AG04450 (cell line): ENCODE measurements around the gene CEP72. TPM values are rescaled to one million over a fixed set of nuclear protein-coding genes. Genes with fewer than 3 reads are reported as not detected.

Experiments used
- CTCF ChIA-PET: fragments of 300-600, 350-600 bp; formaldehyde crosslinking; extraction: SDS; loops from one replicate; lab custom pipeline; 2022; ENCODE audit warnings: antibody characterized with exemption, inconsistent platforms; lab: Charles Lee
- POLR2A ChIA-PET: fragments of 350-600 bp; formaldehyde crosslinking; extraction: SDS; loops from one replicate; lab custom pipeline; 2021; ENCODE audit warnings: antibody characterized with exemption, inconsistent platforms; lab: Yijun Ruan, JAX
- DNase-seq: peaks from one replicate; pipeline ENCODE4 v3.0.0-alpha.2; 2011; ENCODE audit warnings: low read depth, low spot score
- H3K27ac ChIP-seq: one replicate; pipeline ENCODE4 v1.5.1; 2012; ENCODE audit warnings: low read depth, low read length, control low read depth
- H3K27me3 ChIP-seq: one replicate; pipeline ENCODE4 v1.6.0; 2012; ENCODE audit warnings: low read length; ENCODE audit not compliant: control insufficient read depth, insufficient read depth
- H3K4me3 ChIP-seq: 2 replicates; pipeline ENCODE4 v1.5.1; 2011; ENCODE audit warnings: mild to moderate bottlenecking, low read depth, low read length, control low read depth
- H3K9me3 ChIP-seq: 2 replicates; pipeline ENCODE4 v1.5.1; 2012; ENCODE audit warnings: low read length; ENCODE audit not compliant: control insufficient read depth, insufficient read depth
- polyA plus RNA-seq: library from polyadenylated mRNA; depleted of rRNA; stranded (reverse); fragments of >200 nt; gene quantifications from 2 replicates; pipeline ENCODE4 v1.2.3, GENCODE V29; 2011
- TF ChIP-seq, protein P1 (sequence below): IDR thresholded peaks from 2 replicates; pipeline ENCODE4 v1.5.1; 2011; ENCODE audit warnings: low read depth, low read length, control low read depth, inconsistent platforms

CEP72 gene
- polyA plus RNA-seq, 1 experiment: 0.66 TPM

DNA sequence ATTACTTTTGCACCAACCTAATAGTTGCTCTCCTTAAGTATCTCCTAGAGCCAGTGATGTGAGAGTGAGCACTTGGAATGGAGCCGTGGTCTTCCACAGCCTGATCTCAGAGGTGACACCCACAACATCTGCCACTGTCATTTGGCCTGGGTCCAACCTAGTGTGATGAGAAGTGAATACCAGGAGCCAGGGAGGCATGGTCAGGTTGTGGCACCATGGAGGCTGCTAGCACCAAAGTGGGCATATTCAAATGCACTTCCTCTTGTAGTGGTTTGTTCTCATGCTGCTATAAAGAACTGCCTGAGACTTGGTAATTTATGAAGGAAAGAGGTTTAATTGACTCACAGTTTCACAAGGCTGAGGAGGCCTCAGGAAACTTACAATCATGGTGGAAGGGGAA, 22.6 kb upstream of the CEP72 start:
- DNase-seq: no peak
- TF ChIP-seq, protein P1, sequence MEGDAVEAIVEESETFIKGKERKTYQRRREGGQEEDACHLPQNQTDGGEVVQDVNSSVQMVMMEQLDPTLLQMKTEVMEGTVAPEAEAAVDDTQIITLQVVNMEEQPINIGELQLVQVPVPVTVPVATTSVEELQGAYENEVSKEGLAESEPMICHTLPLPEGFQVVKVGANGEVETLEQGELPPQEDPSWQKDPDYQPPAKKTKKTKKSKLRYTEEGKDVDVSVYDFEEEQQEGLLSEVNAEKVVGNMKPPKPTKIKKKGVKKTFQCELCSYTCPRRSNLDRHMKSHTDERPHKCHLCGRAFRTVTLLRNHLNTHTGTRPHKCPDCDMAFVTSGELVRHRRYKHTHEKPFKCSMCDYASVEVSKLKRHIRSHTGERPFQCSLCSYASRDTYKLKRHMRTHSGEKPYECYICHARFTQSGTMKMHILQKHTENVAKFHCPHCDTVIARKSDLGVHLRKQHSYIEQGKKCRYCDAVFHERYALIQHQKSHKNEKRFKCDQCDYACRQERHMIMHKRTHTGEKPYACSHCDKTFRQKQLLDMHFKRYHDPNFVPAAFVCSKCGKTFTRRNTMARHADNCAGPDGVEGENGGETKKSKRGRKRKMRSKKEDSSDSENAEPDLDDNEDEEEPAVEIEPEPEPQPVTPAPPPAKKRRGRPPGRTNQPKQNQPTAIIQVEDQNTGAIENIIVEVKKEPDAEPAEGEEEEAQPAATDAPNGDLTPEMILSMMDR: no peak
- POLR2A ChIA-PET: no interaction called here
- Histone ChIP-seq H3K4me3 (no peak overlapping the region), H3K9me3 (no peaks in the 10 kb centered on the region), H3K27me3 (peaks cover 33% of the 10 kb centered on the region), H3K27ac (no peak overlapping the region)
- CTCF ChIA-PET: no interaction called here

DNA sequence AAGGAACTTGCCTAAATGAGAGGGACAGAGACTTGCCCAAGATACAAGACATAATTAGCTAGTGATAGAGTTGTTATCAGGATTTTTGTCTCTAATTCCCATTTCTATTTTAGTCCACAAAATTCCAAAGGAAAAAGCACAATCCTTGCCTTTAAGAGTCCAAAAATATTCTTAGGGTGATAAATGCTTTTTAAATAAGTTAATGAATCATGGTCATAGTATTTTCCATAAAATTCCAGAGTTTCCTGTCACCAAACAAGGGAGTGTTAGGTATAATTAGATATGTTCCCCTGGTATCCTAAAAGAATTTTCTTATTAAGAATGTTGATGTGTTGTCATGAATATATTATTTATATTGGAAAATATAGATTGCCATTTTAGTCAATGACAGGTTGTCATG, 21.8 kb upstream of the CEP72 start:
- ChIA-PET POLR2A (no interaction called here), CTCF (no interaction called here)
- TF ChIP-seq, protein P1: no peak
- Histone ChIP-seq H3K27me3 (peaks cover 38% of the 10 kb centered on the region), H3K9me3 (no peaks in the 10 kb centered on the region), H3K27ac (no peak overlapping the region), H3K4me3 (no peak overlapping the region)
- DNase-seq: no peak

DNA sequence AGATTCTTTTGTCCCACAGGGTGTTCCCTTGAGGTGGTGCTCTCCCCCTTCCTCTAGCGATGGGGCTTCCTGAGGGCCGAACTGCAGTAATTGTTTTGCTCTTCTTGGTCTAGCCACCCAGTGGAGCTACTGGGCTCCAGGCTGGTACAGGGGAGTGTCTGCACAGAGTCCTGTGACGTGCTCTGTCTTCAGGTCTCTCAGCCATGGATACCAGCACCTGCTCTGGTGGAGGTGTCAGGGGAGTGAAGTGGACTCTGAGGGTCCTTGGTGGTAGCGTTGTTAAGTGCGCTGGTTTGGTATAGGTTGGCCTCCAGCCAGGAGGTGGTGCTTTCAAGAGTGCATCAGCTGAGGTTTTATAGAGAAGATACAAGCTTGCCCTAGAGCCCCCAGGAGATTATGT, 20.4 kb upstream of the CEP72 start:
- TF ChIP-seq, protein P1: no peak
- no peak for DNase-seq
- CTCF ChIA-PET: no interaction called here
- POLR2A ChIA-PET: no interaction called here
- Histone ChIP-seq H3K9me3 (no peaks in the 10 kb centered on the region), H3K27ac (no peak overlapping the region), H3K27me3 (peaks cover 49% of the 10 kb centered on the region), H3K4me3 (no peak overlapping the region)

DNA sequence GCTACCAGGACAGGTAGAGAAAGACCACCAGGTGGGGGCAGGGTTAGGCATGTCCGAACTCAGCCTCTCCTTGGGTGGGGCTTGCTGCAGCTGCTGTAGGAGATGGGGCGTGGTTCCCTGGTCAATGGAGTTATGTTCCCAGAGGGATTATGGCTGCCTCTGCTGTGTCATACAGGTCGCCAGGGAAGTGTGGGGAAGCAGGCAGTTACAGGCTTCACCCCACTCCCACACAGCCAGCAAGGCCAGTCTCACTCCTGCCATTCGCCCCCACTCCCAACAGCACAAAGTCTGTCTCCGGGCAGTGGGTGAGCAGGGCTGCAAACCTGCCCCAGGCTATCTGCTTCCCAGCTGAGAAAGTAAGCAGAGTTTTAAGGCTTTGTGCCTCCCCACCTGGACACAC, 20.0 kb upstream of the CEP72 start:
- TF ChIP-seq, protein P1: no peak
- no peak for DNase-seq
- H3K27me3 ChIP-seq: peaks cover 50% of the 10 kb centered on the region
- ChIA-PET CTCF (no interaction called here), POLR2A (no interaction called here)
- H3K27ac ChIP-seq: no peak overlapping the region
- no peak overlapping the region for H3K4me3 ChIP-seq
- no peaks in the 10 kb centered on the region for H3K9me3 ChIP-seq

DNA sequence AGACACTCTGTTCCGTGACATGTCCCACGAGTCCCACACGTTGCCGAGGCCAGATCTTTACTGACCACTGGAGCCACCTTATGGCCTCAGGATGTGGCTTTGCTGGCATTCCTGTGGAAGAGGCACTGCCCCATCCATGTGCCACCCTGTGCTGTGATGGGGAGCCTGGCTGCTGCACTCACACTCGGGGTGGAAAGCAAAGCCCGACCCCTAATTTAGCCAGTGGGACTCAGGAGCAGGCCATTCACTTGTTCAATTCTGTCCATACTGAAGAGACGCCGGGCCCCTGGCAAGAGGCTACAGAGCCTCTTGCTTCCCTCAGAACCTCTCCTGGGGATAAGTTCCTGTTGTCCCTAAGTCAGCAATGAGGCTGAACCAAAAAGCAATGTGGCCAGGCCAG, 18.6 kb upstream of the CEP72 start:
- CTCF ChIA-PET: no interaction called here
- H3K27ac ChIP-seq: no peak overlapping the region
- POLR2A ChIA-PET: no interaction called here
- H3K9me3 ChIP-seq: no peaks in the 10 kb centered on the region
- no peak for DNase-seq
- peaks cover 47% of the 10 kb centered on the region for H3K27me3 ChIP-seq
- no peak overlapping the region for H3K4me3 ChIP-seq
- TF ChIP-seq, protein P1: no peak
